GM10847 (cell line): ENCODE measurements around the gene VPS54.

ENCODE experiments used
- POLR2A ChIP-seq: IDR thresholded peaks from 2 replicates; pipeline ENCODE4 v1.6.1; 2011; ENCODE audit not compliant: insufficient read length; ENCODE audit errors: extremely low read depth

VPS54 gene, protein sequence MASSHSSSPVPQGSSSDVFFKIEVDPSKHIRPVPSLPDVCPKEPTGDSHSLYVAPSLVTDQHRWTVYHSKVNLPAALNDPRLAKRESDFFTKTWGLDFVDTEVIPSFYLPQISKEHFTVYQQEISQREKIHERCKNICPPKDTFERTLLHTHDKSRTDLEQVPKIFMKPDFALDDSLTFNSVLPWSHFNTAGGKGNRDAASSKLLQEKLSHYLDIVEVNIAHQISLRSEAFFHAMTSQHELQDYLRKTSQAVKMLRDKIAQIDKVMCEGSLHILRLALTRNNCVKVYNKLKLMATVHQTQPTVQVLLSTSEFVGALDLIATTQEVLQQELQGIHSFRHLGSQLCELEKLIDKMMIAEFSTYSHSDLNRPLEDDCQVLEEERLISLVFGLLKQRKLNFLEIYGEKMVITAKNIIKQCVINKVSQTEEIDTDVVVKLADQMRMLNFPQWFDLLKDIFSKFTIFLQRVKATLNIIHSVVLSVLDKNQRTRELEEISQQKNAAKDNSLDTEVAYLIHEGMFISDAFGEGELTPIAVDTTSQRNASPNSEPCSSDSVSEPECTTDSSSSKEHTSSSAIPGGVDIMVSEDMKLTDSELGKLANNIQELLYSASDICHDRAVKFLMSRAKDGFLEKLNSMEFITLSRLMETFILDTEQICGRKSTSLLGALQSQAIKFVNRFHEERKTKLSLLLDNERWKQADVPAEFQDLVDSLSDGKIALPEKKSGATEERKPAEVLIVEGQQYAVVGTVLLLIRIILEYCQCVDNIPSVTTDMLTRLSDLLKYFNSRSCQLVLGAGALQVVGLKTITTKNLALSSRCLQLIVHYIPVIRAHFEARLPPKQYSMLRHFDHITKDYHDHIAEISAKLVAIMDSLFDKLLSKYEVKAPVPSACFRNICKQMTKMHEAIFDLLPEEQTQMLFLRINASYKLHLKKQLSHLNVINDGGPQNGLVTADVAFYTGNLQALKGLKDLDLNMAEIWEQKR

DNA sequence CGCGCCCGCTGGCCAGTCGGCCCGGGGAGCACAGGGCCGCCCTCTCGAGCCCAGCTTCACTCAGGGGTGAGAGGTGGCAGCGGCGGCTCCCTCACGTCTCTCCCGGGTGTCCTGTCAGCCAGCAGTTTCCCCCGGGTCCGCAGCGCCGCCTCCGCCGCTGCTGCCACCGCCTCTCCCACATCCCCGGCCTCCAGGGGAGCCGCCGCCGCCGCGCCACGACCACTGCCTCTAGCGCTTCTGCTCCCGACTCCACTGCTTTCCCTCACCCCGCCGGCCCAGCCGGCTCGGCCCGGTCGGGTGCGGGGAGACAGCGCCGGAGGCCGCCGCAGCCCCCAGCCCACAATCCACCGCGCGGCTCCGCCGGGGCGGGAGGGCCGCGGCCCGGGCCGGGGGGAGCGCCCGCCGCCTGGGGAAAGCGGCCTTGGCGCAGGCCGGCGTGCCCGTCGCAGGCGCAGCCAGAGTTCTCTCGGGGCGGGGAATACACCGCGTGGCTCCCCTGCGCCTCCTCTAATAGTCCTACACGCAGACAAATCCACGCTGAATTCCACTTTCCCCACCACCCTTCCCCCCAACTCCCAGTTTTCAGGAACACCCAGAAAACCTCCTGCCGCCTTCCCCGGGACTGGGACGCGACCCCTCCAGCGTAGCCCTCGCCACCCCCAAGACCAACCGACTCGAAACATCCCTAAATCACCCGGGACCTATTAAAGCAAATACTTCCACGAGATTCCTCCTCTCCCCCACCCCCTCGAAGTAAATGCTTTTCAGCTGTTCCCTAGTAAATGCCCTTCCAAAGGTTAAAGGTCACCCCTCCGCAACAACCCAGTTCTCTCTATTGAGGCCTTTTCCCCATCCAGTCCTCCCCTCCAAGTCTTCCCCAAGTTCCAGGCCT, at the start of gene VPS54:
VPS54 (minus strand) TSS at position 346 of the 892 bp plus-strand sequence. CDS start 35,429 bp downstream, outside the sequence.
- TF ChIP-seq POLR2A = peak; percentile 55

DNA sequence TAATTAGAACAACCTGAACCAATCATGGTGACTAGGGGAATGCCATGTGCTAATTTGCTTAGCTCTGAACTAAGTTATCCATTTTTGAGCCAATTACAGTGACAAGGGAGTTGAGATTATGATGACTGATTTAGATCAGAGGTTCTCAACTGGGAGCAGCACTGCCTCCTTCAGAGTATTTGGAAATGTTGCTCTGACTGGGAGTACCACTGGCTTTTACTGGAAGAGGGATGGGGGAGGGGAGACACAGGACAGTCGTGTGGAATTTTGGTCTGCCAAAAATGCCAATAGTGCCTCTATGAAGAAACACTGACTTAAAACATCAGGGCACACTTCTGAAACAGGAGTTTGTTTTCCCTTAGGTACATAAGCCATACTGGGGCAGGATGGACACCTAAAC, 48.1 kb upstream of the VPS54 start:
- TF ChIP-seq POLR2A = no peak

DNA sequence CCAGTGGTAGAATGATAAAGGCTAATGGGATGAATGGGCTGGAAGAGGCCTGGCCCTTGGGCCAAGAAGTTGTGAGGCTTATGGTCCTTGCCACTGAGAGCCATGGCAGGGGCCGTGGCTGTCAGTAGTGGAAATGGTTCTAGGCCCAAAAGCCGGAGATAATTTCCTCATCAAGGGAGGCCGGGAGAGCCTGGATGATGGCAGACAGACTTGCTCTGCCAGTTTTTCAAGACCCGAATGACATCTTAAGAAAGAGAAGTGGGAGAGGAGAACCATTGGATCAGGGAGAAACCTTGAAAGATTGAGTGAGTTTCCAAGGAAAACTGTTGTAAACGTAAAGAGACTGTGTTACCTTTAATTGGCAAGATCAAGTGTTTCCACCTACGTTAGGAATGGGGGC, 46.3 kb upstream of the VPS54 start:
- TF ChIP-seq POLR2A = no peak

DNA sequence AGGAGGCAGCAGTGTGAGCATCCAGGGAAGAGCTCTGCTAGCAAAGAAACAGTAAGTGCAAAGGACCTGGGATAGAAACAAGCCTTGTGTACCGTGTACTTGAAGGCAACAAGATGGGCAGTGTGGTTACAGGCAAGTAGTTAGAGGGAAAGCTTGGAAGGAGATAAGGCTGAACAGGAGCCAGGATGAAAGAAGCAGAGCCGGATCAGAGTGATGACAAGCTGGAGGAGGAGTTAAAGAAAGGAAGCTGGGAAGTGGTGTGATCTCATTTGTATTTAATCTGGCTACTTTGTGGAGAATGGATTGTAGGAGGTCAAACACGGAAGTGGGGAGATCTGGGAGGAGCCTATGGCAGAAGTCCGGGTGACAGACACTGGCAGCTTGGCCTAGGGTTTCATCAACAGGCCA, 44.7 kb upstream of the VPS54 start:
- TF ChIP-seq POLR2A = no peak

DNA sequence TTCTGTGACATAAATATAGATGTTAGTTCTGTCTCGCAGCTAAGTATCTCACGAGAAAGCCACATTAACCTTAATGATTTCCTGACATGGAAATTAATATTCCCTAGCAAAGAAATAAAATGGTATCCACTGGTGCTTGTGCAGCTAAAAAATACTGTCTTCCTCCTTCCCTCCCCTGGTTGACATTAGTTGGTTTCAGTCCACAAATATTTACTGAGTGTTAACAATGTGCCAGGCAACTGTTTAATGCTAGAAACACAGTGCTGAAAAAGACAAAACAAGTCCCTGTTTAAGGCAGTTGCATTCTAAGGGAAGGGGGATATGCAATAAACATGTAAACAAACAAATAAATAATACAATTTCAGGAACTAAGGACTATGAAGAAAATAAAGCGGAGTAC, 44.2 kb upstream of the VPS54 start:
- no peak for TF ChIP-seq POLR2A

DNA sequence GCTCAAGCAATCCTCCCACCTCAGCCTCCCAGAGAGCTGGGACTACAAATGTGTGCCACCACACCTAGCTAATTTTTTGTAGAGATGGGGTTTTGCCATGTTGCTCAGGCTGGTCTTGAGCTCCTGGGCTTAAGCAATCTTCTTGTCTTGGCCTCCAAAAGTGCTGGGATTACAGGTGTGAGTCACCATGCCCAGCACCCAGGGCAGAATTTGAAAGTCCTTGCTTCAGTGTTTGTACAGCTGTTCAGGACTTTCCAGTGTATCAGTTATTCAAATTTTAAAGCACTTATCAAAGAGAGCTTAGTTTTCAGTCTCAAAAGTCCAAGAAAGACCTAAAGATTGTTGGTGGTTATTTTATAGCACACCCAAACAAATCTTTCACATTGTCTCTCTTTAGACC, 43.6 kb upstream of the VPS54 start:
- no peak for TF ChIP-seq POLR2A

DNA sequence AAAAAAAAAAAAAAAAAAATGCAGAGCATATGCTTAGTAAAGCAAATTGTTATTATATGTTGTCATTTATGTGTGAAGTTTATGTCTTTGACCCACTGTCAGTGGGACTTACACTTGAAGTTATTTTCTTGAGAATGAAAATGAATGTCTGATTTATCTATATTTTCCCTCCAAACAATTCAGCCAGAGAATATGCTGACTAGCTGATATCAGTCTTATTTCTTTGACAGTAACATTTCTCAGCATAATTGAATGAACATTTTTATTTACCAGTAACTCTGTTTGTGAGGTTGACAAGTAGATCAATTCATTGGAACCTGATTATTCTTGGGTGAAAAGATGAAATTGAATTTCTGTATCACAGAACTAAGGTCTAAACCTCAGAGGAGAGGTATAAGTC, 40.0 kb upstream of the VPS54 start:
- TF ChIP-seq POLR2A = no peak

DNA sequence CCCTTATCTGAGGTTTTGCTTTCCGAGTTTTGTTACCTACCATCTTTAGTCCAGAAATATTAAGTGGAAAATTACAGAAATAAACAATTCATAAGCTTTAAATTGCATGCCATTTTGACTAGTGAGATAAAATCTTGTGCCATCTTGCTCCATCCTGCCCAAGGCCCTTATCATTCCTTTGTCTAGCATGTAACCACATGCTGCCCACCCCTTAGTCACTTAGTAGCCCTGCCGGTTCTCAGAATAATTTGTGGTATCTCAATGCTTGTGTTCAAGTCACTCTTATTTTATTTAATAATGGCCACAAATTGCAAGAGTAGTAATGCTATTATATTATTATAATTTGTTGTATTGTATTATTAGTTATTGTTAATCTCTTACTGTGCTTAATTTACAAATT, 36.8 kb upstream of the VPS54 start:
- TF ChIP-seq POLR2A = no peak

DNA sequence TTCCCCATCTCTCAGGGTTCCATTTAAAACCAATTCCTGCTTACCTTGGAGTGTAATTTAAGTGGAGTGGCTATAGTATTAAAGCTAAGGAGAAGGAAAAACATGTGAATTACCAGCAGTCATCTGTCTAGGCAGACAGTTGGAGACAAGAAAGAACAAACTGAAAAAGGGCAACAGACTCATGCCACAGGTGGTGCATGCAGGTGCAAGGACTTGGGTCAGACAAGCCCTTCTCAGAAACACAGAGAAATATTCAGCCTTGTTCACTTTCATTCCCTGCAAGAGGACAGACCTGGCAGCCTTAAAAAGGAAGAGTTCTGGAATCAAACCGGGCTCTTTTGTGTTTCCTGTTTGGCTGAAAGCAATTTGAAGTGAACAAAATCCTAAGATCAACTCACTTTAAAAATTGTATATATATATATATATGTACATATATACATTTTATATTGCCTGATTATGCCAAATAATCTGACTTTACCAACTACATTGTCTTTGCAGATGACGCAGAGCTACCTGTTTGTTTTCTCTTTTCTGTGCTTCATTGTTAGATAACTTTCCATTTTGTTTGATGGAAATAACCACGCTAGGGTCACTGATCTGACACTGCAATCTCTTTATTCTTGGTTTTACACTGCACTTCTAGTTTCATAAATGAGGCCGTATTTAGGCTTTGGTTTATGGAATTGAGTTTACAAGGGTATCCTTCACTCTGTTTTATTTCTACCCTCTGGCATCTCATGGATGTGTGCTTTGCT, 35.1 kb upstream of the VPS54 start:
- TF ChIP-seq POLR2A = no peak

DNA sequence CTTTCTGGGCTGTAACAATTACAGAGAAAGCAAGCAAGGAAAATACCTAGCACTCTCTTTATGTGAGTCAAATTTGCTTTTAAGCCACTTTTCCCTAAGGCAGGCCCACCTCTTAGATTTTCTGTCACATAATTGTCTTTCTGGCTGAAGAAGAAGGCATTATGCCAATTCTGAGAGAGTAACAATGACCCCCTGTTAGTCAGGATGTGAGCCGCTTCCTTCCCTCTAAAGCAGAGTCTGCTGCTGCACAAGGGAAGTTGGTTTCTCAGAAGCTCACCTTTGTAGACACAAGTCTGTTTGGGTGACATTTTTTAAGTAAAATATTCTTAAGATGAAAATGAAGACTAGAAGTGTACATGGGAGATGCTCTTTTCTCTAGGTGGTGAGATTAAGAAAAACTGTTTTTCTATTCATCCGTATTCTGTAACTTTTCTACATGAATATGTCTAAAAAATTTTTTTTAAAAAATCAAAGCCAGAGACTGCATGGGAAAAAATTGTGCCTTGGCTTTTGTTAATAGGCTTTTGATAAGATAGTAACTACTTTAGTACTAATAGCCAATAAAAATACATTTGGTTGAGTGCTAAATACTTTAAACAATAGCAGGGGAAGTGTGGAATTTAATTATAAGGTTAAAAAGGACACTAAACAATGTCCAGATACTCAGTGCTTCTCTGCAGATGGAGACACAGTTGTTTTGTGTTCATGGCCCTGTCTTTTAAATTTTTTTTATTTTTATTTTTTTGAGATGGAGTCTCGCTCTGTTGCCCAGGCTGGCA, 33.4 kb upstream of the VPS54 start:
- TF ChIP-seq POLR2A = no peak

DNA sequence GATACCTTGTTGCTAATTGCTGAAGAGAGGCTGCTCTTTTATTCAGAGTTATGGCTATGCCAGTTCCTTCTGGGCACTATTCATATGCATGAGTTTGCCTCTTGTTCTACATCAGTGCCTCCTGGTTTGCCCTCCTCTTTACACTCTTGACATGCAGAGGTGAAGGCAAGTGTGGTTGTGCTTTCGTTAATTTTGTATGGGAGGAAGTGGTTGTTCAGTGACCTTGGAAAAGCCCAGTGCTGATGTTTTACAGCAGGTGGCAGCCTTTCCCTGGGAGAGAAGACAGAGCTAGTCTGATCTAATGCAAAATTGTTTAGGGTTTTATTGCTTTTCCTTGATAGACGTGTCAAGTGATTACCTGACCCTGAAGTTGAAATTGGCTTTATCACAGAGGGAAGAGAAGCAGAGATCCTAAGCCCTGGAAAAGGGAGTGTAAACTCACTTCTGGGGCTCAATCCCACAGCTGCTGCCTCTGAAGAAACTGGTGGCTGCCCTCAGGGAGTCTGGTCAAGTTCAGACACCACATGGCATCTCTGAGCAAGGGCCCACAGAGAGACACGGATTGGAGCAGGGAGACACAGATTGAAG, 30.5 kb upstream of the VPS54 start:
- no peak for TF ChIP-seq POLR2A

DNA sequence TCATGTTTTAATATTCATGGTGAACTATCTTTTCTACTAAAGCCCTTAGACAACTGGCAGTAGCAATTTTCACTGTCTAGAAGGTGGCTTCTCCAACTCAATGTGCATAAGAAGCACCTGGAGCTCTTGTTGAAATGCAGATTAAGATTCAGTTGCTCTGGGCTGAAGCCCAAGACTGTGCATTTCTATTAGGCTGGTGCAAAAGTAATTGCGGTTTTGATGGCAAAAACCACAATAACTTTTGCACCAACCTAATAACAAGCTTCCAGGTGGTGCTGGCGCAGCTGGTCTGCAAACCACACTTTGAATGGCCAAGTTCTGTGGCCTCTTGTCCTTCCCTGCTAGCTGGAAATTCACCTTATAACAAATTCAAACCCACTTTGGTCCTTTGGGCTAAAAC, 26.7 kb upstream of the VPS54 start:
- TF ChIP-seq POLR2A = no peak

DNA sequence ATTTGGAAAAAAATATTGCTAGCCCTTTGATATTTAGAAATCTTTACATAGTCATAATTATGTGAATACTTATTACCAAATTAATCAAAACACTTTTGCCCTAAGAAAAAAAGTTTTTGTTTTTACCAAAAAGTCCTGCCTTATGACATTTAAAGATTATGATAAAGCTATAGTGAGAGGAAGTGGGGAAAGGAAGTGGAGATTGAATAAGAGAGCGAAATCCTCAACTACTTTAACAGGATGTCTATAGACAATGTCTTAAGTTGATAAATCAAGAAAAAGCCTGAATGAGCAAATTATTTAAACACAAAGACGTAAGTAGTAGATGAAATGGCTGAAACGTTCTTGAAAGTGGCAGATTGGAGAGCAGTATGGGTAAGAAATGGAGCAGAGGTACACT, 20.9 kb upstream of the VPS54 start:
- no peak for TF ChIP-seq POLR2A

DNA sequence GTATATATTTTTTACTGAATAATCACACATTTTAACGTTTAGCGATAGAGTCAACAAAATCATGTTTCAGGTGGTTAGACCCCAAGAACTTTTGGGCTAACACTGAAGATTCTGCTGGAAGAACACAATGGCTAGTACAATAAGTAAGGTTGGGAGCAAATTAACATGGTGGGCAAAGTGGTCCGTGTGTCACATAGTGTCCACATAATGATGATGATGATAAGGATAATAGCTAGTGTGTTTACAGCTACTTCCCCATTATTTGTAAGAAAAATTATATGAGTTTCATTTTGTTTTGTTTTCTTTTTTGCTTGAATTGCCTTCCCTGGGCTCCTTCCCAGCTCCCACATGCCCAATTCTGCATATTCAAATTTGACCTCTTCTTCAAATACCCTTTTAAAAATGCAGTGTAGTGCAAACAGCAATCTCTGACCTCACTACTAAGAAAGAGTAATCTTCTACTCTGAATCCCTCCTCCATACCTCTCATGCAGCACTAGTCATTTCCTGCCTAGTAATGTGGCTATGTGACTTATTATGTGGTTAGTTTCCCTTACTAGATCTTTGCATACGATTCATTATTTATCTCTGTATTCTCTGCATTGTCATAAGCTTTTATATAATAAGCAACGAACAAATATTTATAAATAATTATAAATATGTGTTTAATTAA, 16.9 kb upstream of the VPS54 start:
- no peak for TF ChIP-seq POLR2A
